CD14-positive monocyte (primary cell): ENCODE data around the gene GPR101. TPM values are rescaled to one million over a fixed set of nuclear protein-coding genes. Genes with fewer than 3 reads are reported as not detected.

Experiments
- DNase-seq, 3 donors: peaks; one replicate each; pipeline ENCODE4 v3.0.0-alpha.2; 2011 to 2022
- H2AFZ ChIP-seq: 2 replicates; pipeline ENCODE4 v1.6.0; 2012; ENCODE audit warnings: mild to moderate bottlenecking, low read depth, low read length, inconsistent platforms; ENCODE audit not compliant: insufficient read depth, poor library complexity, severe bottlenecking
- H3K27ac ChIP-seq, 2 donors: 1 replicate in 1 of 2; 2 replicates in 1 of 2; pipeline ENCODE4 v1.5.1; 2012 to 2013; ENCODE audit warnings: low read length in 2 of 2, control low read depth in 1 of 2, inconsistent platforms in 1 of 2, low read depth in 1 of 2, mild to moderate bottlenecking in 1 of 2
- H3K27me3 ChIP-seq, 2 donors: one replicate each; pipeline versions ENCODE4 v1.6.0 to v1.6.1; 2011 to 2013; ENCODE audit warnings: low read length in 2 of 2; ENCODE audit not compliant: control insufficient read depth in 2 of 2, insufficient read depth in 2 of 2
- H3K36me3 ChIP-seq, 2 donors: replicated peaks in 1 of 2; 1 replicate in 1 of 2; 2 replicates in 1 of 2; pipeline versions ENCODE4 v1.5.1 to v1.6.1; 2012 to 2013; ENCODE audit warnings: low read length in 2 of 2, control low read depth in 1 of 2, inconsistent platforms in 1 of 2, mild to moderate bottlenecking in 1 of 2; ENCODE audit not compliant: insufficient read depth in 2 of 2, control insufficient read depth in 1 of 2
- H3K4me1 ChIP-seq, 2 donors: 1 replicate in 1 of 2; 2 replicates in 1 of 2; pipeline versions ENCODE4 v1.5.1 to v1.6.1; 2012 to 2013; ENCODE audit warnings: low read length in 2 of 2, control low read depth in 1 of 2, inconsistent platforms in 1 of 2, mild to moderate bottlenecking in 1 of 2, moderate library complexity in 1 of 2; ENCODE audit not compliant: insufficient read depth in 2 of 2, control insufficient read depth in 1 of 2
- H3K4me2 ChIP-seq: replicated peaks from 2 replicates; pipeline ENCODE3; 2012; ENCODE audit warnings: low read length, moderate library complexity, mild to moderate bottlenecking; ENCODE audit not compliant: poor library complexity, severe bottlenecking; ENCODE audit errors: extremely low read depth
- H3K4me3 ChIP-seq, 3 experiments: fragments of 200-600 bp in 1 of 3; sonication (generic) in 1 of 3; replicated peaks in 1 of 3; 1 replicate in 2 of 3; 2 replicates in 1 of 3; pipeline ENCODE4 v1.5.1; 2011 to 2013; ENCODE audit warnings: low read length in 3 of 3, mild to moderate bottlenecking in 3 of 3, control low read depth in 2 of 3, low read depth in 2 of 3, inconsistent platforms in 1 of 3, moderate library complexity in 1 of 3
- H3K79me2 ChIP-seq: 2 replicates; pipeline ENCODE4 v1.6.0; 2012; ENCODE audit warnings: mild to moderate bottlenecking, control low read depth, inconsistent platforms, low read length, moderate library complexity; ENCODE audit not compliant: insufficient read depth
- H3K9ac ChIP-seq: 2 replicates; pipeline ENCODE4 v1.6.0; 2017; ENCODE audit warnings: low read length, mild to moderate bottlenecking; ENCODE audit not compliant: insufficient read depth, poor library complexity, severe bottlenecking
- H3K9me3 ChIP-seq, 2 donors: replicated peaks in 1 of 2; 1 replicate in 1 of 2; 2 replicates in 1 of 2; pipeline versions ENCODE4 v1.5.1 to v1.6.1; 2012 to 2013; ENCODE audit warnings: low read length in 2 of 2, control low read depth in 1 of 2; ENCODE audit not compliant: control insufficient read depth in 1 of 2, insufficient read depth in 1 of 2
- H4K20me1 ChIP-seq: 2 replicates; pipeline ENCODE4 v1.6.0; 2012; ENCODE audit warnings: mild to moderate bottlenecking, low read length, control low read depth, moderate library complexity; ENCODE audit not compliant: insufficient read depth
- H3K27ac Mint-ChIP-seq, 7 donors: one replicate each; pipeline ENCODE4 v1.8.0; 2020; ENCODE audit warnings: mild to moderate bottlenecking in 7 of 7, mixed read lengths in 7 of 7, moderate library complexity in 6 of 7, inconsistent platforms in 2 of 7
- H3K27me3 Mint-ChIP-seq, 3 donors: one replicate each; pipeline ENCODE4 v1.8.0; 2021 to 2022; ENCODE audit warnings: low read depth in 3 of 3, mild to moderate bottlenecking in 3 of 3, mixed read lengths in 3 of 3, moderate library complexity in 3 of 3, inconsistent platforms in 1 of 3
- H3K36me3 Mint-ChIP-seq, 2 donors: one replicate each; pipeline ENCODE4 v1.8.0; 2020; ENCODE audit warnings: mixed read lengths in 2 of 2, inconsistent platforms in 1 of 2, mild to moderate bottlenecking in 1 of 2
- H3K4me1 Mint-ChIP-seq: one replicate; pipeline ENCODE4 v1.8.0; 2020; ENCODE audit warnings: mild to moderate bottlenecking, mixed read lengths
- H3K4me3 Mint-ChIP-seq, 2 donors: one replicate each; pipeline ENCODE4 v1.8.0; 2020; ENCODE audit warnings: mild to moderate bottlenecking in 2 of 2, mixed read lengths in 2 of 2, moderate library complexity in 1 of 2
- H3K9me3 Mint-ChIP-seq, 7 donors: one replicate each; pipeline ENCODE4 v1.8.0; 2020 to 2022; ENCODE audit warnings: mixed read lengths in 7 of 7, mild to moderate bottlenecking in 6 of 7, moderate library complexity in 6 of 7, inconsistent platforms in 2 of 7
- WGBS: methylation state at CpG from one replicate; pipeline ENCODE4 v1.1.5; 2013; ENCODE audit warnings: missing lambda C conversion rate; ENCODE audit not compliant: insufficient coverage; 5-methylcytosine and 5-hydroxymethylcytosine counted together
- intact Hi-C, 2 donors: fragments of 100-400 bp; cut with micrococcal nuclease; formaldehyde crosslinking; loops; one replicate each; pipeline versions ENCODE4 v1.15.0 to v1.15.1; 2023
- polyA plus RNA-seq, 3 donors: library from polyadenylated mRNA; depleted of rRNA in 1 of 3; unstranded in 2 of 3; stranded (reverse) in 1 of 3; fragments of 300-500 nt in 2 of 3; fragments of >200 nt in 1 of 3; fragmentation: Illumina TruSeq in 2 of 3; gene quantifications; 1 replicate in 2 of 3; 2 replicates in 1 of 3; pipeline ENCODE4 v1.2.3, GENCODE V29; 2012 to 2021
- TF ChIP-seq, protein P1 (sequence below): fragments of 200-600 bp; IDR thresholded peaks from one replicate; pipeline ENCODE4 v1.8.0; 2022; ENCODE audit warnings: antibody characterized with exemption, mild to moderate bottlenecking

The GPR101 gene
- polyA plus RNA-seq, 3 donors, result not detected

DNA sequence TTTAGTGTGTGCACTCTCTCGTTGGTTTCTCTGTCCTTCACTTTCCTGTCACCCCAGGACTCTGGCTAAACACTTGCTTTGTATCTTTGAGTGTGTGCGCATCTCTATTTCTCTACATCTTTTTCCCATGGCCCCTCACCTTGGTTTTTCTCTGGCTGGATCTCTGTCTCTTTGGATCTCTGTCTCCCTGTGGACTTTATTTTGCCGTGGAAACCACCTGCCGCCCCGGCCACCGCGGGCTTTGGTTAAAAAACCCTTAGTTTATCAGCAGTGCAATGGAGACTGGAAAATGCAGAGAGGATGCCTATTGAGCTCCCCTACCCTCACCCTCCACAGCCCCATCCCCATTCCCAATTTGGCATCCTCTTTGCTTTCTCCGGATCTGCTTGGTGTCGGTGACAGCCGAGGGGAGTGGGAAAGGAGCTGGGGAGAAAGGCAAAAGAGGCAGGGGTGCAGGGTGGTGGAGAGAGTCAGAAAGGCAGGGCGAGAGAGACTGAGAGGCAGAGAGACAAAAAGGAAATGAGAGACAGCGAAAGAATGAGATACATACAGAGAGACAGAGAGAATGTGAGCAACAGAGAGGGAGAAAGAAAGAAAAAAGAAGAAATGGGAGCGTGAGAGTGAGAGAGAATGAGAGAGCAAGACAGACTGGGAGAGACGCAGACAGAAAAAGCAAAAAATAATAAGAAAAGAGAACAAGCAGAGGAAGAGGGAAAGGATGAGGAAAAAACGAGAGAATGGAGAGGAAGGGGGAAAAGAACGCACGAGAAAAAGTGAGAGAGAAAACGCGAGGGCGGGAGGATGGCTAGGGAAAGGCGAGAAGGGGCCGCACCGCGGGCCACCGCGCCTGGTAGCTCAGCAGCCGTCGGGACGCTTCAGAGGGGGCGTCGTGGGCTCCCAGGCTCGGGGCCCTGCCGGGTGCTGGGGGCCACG, 688 bp downstream of the GPR101 start:
- no peak overlapping the region for H3K4me3 ChIP-seq
- peaks cover 4% of the 10 kb centered on the region for H3K4me1 Mint-ChIP-seq
- H3K36me3 Mint-ChIP-seq, result no peaks in the 10 kb centered on the region
- H2AFZ ChIP-seq, result no peak overlapping the region
- intact Hi-C loops, result no loop called here
- H3K36me3 ChIP-seq, result no peaks in the 10 kb centered on the region
- no peak overlapping the region for H3K9ac ChIP-seq
- peaks cover 22 to 37% (median 31%) of the 10 kb centered on the region in 3 donors for H3K27me3 Mint-ChIP-seq
- 8% methylated on average over 24 of the region's 34 CpGs for whole genome bisulfite sequencing
- TF ChIP-seq, protein P1, sequence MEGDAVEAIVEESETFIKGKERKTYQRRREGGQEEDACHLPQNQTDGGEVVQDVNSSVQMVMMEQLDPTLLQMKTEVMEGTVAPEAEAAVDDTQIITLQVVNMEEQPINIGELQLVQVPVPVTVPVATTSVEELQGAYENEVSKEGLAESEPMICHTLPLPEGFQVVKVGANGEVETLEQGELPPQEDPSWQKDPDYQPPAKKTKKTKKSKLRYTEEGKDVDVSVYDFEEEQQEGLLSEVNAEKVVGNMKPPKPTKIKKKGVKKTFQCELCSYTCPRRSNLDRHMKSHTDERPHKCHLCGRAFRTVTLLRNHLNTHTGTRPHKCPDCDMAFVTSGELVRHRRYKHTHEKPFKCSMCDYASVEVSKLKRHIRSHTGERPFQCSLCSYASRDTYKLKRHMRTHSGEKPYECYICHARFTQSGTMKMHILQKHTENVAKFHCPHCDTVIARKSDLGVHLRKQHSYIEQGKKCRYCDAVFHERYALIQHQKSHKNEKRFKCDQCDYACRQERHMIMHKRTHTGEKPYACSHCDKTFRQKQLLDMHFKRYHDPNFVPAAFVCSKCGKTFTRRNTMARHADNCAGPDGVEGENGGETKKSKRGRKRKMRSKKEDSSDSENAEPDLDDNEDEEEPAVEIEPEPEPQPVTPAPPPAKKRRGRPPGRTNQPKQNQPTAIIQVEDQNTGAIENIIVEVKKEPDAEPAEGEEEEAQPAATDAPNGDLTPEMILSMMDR, result no peak
- no peaks in the 10 kb centered on the region for H3K79me2 ChIP-seq
- H3K4me1 ChIP-seq, result peaks cover 0 to 7% of the 10 kb centered on the region in 2 donors
- no peak overlapping the region for H3K4me2 ChIP-seq
- no peak overlapping the region for H3K27ac ChIP-seq
- H3K27ac Mint-ChIP-seq, result no peak overlapping the region
- H3K9me3 Mint-ChIP-seq, result peaks cover 0 to 12% (median 4%) of the 10 kb centered on the region in 7 donors
- H3K4me3 Mint-ChIP-seq, result no peak overlapping the region
- H3K27me3 ChIP-seq, result peaks cover 47 to 73% of the 10 kb centered on the region in 2 donors
- H4K20me1 ChIP-seq, result no peaks in the 10 kb centered on the region
- no peak for DNase-seq
- H3K9me3 ChIP-seq, result peaks cover 0 to 14% of the 10 kb centered on the region in 2 donors

DNA sequence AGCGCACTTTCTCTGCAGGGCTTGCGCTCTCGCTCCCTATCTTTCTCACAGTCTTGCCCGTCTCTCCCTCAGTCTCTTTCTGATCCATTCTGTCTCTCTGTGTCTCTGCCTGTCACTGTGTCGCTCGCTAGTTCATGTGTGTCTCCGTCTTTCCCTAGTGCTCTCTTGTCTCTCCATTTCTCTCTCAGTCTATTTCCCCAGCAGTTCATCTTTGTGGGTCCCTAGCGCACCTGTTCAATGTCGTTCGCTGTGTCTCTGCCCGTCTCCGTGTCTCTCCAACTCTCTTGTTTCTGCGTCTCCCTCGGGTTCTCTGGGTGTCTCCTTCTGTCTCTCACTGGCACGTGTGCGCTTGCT, 1.5 kb downstream of the GPR101 start:
- H3K27ac ChIP-seq, result no peak overlapping the region

More for the DNA sequence above, 1.5 kb downstream of the GPR101 start:
- TF ChIP-seq, protein P1, result no peak
- Histone ChIP-seq H3K4me1 (peaks cover 0 to 7% of the 10 kb centered on the region in 2 donors), H3K79me2 (no peaks in the 10 kb centered on the region), H3K36me3 (no peaks in the 10 kb centered on the region), H3K4me3 (peak overlapping the region in 1 of 3 experiments; percentile 47), H3K4me2 (peak overlapping the region; percentile 29), H2AFZ (peak overlapping the region; percentile 22), H3K27me3 (peaks cover 45 to 70% of the 10 kb centered on the region in 2 donors), H3K9ac (no peak overlapping the region), H4K20me1 (no peaks in the 10 kb centered on the region), H3K9me3 (peaks cover 0 to 14% of the 10 kb centered on the region in 2 donors)
- Mint-ChIP-seq H3K4me1 (peaks cover 4% of the 10 kb centered on the region), H3K4me3 (no peak overlapping the region), H3K27ac (no peak overlapping the region), H3K9me3 (peaks cover 0 to 12% (median 4%) of the 10 kb centered on the region in 7 donors), H3K36me3 (no peaks in the 10 kb centered on the region), H3K27me3 (peaks cover 22 to 33% (median 26%) of the 10 kb centered on the region in 3 donors)
- intact Hi-C loops, result no loop called here
- WGBS, result 11% methylated on average over 12 of the region's 16 CpGs
- no peak for DNase-seq
